GM10266 (cell line): ENCODE results near the gene HAND2.

Source experiments
- DNase-seq: peaks from one replicate; pipeline ENCODE4 v3.0.0; 2012; ENCODE audit errors: extremely low spot score
- CTCF ChIP-seq: IDR thresholded peaks from 2 replicates; pipeline ENCODE4 v1.5.1; 2012; ENCODE audit warnings: mild to moderate bottlenecking, low read depth; ENCODE audit not compliant: control insufficient read depth, insufficient read depth; ENCODE audit errors: missing control alignments

Gene HAND2

GRCh38 chr4:173518425-173519102, 11.5 kb downstream of the HAND2 start:
- no peak for DNase-seq
- TF ChIP-seq CTCF = no peak

DNA sequence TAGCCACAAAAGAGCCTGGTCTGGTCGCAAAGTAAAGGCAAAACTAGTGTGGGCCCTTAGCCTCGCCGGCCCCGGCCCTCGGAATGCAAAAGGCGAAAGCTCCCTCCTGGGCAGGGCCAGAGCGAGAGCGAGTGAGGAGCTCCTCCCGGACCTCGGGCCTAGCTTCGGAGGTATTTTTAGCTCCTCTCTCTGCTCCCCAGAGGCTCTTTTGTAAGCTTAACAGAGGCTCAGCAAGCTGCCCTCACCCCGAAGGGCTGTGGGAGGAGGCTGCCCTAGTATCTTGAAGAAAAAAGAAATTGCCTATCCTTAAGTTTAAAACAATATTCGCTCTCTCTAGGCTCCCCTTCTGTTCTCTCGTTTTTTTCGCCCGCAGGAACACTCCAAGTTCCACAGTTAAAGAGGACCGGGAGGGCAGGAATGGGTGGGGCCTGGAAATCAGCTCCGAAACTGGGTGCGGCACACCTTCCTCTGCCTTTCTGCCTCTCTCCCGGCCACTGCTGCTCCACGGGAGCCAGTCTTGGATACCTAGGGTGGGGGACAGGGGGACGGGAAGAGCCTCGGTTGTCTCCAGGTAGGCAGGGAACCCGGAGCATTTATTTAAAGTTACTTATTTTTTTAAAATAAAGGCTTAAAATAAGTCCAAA, 12.1 kb downstream of the HAND2 start:
- no peak for DNase-seq

GRCh38 chr4:173516621-173517524, 13.2 kb downstream of the HAND2 start:
- no peak for DNase-seq
- TF ChIP-seq CTCF = no peak

More for the DNA sequence above, 12.1 kb downstream of the HAND2 start:
- no peak for TF ChIP-seq CTCF

DNA sequence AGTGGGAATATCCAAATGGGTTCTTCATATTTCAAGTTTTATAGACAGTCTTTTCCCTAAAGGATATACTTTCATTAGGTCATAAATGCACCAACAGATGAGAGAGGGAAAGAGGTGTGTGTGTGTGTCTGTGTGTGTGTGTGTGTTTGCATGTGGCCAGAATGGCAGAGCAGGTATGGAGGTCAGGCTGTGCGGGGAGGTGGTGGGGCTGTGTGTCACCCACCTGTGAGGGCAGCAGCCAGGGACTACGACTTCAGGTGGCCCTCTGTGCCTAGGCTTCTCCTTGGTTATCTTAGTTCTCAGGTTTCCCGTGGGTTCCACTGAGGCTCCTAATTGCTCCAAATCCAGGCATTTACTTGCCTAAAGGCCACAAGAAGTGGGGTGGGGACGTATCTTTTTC, 14.6 kb downstream of the HAND2 start:
- no peak for DNase-seq

GRCh38 chr4:173514641-173515217, 15.3 kb downstream of the HAND2 start:
- no peak for TF ChIP-seq CTCF
- DNase-seq = no peak

More for the DNA sequence above, 14.6 kb downstream of the HAND2 start:
- no peak for TF ChIP-seq CTCF

DNA sequence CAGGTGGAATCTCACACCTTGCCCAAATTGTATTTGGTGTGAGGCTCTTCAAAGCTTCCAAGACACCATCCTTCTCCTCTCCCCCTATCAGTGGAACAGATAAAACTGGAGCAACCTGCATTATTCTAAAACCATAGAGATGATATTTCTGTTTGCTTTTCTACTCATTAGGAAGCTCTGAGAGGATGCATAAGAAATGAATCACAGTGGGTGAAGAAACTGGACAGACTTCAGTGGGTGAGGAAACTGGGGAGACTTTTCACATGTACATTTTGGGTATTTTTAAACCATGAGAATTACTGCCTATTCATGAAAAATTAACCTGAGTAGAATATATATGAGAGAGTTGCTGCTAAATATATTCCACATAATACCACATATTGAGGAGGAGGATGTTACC, 16.4 kb downstream of the HAND2 start:
- no peak for TF ChIP-seq CTCF
- no peak for DNase-seq
